ENCODE data around the gene LRBA. TPM values are rescaled to one million over a fixed set of nuclear protein-coding genes. Genes with fewer than 3 reads are reported as not detected.
"Not testable (repeated sequence)": the region's sequence is repeated elsewhere in the genome, so short reads cannot be mapped to it uniquely, and the experiment has no call there.

Gene LRBA
- total RNA-seq, 1 experiment from 2014 or later, result 55.3 TPM

DNA sequence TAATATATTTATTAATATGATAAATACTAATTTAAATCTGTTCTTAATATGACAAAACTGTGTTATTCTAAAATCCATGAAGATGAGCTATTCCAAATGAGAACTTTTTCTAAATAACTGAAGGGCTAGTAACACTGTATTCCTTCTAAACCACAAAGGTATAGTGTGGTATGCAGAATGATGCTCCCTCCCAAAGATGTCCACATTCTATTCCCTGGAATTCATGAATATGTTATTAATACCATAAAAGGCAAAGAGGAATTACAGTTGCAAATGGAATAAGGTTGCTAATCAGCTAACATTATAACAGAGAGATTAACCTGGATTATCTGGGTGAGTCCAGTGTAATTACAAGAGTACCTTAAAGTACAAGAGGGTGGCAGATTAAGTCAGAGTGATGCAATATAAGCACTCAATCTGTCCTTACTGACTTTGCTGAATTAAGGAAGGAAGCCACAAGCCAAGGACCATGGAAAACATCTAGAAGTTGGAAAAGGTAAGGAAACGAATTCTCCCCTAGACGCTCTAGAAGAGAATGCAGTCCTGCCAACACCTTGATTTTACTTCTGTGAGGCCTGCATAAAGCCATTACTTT is 453.8 kb downstream of the LRBA start:
- no peak overlapping the region for H3K23ac ChIP-seq (ENCODE audit: insufficient read length, low read depth, low read length)

DNA sequence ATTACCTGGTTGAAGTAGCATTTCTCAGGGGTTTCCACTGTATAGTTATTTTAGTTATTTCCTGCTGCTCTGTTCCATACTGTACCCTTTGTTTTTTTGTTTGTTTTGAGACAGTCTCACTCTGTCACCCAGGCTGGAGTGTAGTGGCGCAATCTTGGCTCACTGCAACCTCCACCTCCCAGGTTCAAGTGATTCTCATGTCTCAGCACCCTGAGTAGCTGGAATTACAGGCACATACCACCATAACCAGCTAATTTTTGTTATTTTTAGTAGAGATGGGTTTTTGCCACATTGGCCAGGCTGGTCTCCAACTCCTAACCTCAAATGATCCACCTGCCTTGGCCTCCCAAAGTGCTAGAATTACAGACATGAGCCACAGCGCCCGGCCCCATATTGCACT is 457.3 kb downstream of the LRBA start:
- not testable (repeated sequence) for H2BK20ac ChIP-seq (ENCODE audit: low read depth, low read length, poor library complexity, severe bottlenecking); H2BK15ac ChIP-seq (ENCODE audit: low read depth, low read length); H4K91ac ChIP-seq (ENCODE audit: insufficient read length, low read depth, low read length); H3K18ac ChIP-seq (ENCODE audit: insufficient read length, low read depth, low read length); H3K9me3 Mint-ChIP-seq; H3K4me1 ChIP-seq (ENCODE audit: insufficient read depth, low read length); H3K56ac ChIP-seq (ENCODE audit: insufficient read length, low read depth, low read length); H3K27me3 ChIP-seq (ENCODE audit: insufficient read depth, low read length); H3K4me2 ChIP-seq (ENCODE audit: insufficient read depth, insufficient read length, low read length); H3K27ac Mint-ChIP-seq; DNase-seq; H2AFZ ChIP-seq (ENCODE audit: low read length); H4K5ac ChIP-seq (ENCODE audit: insufficient read length, low read depth, low read length); H3K9me3 ChIP-seq (ENCODE audit: control insufficient read depth, low read depth, low read length); H3K9ac ChIP-seq (ENCODE audit: extremely low read depth, insufficient read length, low read length); H3T11ph ChIP-seq (ENCODE audit: low read length); H3K79me1 ChIP-seq (ENCODE audit: insufficient read depth, low read depth, low read length, poor library complexity, severe bottlenecking); H3K79me2 ChIP-seq (ENCODE audit: insufficient read depth, low read length); H3K27ac ChIP-seq (ENCODE audit: insufficient read length, low read depth, low read length); H3K4ac ChIP-seq (ENCODE audit: low read depth, low read length); H2BK5ac ChIP-seq (ENCODE audit: insufficient read length, low read length); H2AK5ac ChIP-seq (ENCODE audit: insufficient read length, low read length); H3K36me3 Mint-ChIP-seq (ENCODE audit: insufficient read depth in 1 of 3, low read depth in 3 of 3); H3K4me1 Mint-ChIP-seq; H3K23me2 ChIP-seq (ENCODE audit: insufficient read length, low read depth, low read length, poor library complexity, severe bottlenecking); H3K14ac ChIP-seq (ENCODE audit: insufficient read depth, low read length); H3K27me3 Mint-ChIP-seq (ENCODE audit: low read depth); H4K8ac ChIP-seq (replicated peaks; ENCODE audit: insufficient read length, low read depth, low read length); H3K4me3 Mint-ChIP-seq; H3K23ac ChIP-seq (ENCODE audit: insufficient read length, low read depth, low read length); H4K20me1 ChIP-seq (ENCODE audit: control insufficient read depth, insufficient read depth, insufficient read length); H2BK12ac ChIP-seq (ENCODE audit: insufficient read length, low read depth, low read length); H2BK120ac ChIP-seq (ENCODE audit: low read depth, low read length, poor library complexity, severe bottlenecking)
- no CpG with 5 or more reads among the region's 3 CpGs for whole genome bisulfite sequencing (ENCODE audit: extremely low coverage, insufficient read length, low lambda C conversion rate)

More for the DNA sequence above, 453.8 kb downstream of the LRBA start:
- H3K56ac ChIP-seq (ENCODE audit: insufficient read length, low read depth, low read length), result no peak overlapping the region
- no peak overlapping the region for H3K4me2 ChIP-seq (ENCODE audit: insufficient read depth, insufficient read length, low read length)
- no peaks in the 10 kb centered on the region for H3K79me1 ChIP-seq (ENCODE audit: insufficient read depth, low read depth, low read length, poor library complexity, severe bottlenecking)
- no peak overlapping the region for H2AK5ac ChIP-seq (ENCODE audit: insufficient read length, low read length)
- no peak overlapping the region for H2AFZ ChIP-seq (ENCODE audit: low read length)
- Mint-ChIP-seq H3K27ac (no peak overlapping the region), H3K4me1 (no peaks in the 10 kb centered on the region), H3K4me3 (no peak overlapping the region), H3K36me3 (ENCODE audit: insufficient read depth in 1 of 3, low read depth in 3 of 3) (peaks cover 7 to 9% (median 8%) of the 10 kb centered on the region in 3 experiments; a peak in 6 of 7 replicates), H3K27me3 (ENCODE audit: low read depth) (no peaks in the 10 kb centered on the region), H3K9me3 (peaks cover 3 to 7% of the 10 kb centered on the region in 2 experiments; a peak in 1 of 5 replicates)
- H4K8ac ChIP-seq (replicated peaks; ENCODE audit: insufficient read length, low read depth, low read length), result no peak overlapping the region
- H4K20me1 ChIP-seq (ENCODE audit: control insufficient read depth, insufficient read depth, insufficient read length), result no peaks in the 10 kb centered on the region
- H3K27me3 ChIP-seq (ENCODE audit: insufficient read depth, low read length), result no peaks in the 10 kb centered on the region
- WGBS (ENCODE audit: extremely low coverage, insufficient read length, low lambda C conversion rate), result no CpG with 5 or more reads among the region's 2 CpGs
- H2BK12ac ChIP-seq (ENCODE audit: insufficient read length, low read depth, low read length), result no peak overlapping the region
- no peak for DNase-seq
- H3K4me1 ChIP-seq (ENCODE audit: insufficient read depth, low read length), result no peaks in the 10 kb centered on the region
- no peak overlapping the region for H2BK120ac ChIP-seq (ENCODE audit: low read depth, low read length, poor library complexity, severe bottlenecking)
- no peak overlapping the region for H2BK5ac ChIP-seq (ENCODE audit: insufficient read length, low read length)
- no peak overlapping the region for H4K91ac ChIP-seq (ENCODE audit: insufficient read length, low read depth, low read length)
- H3K27ac ChIP-seq (ENCODE audit: insufficient read length, low read depth, low read length), result no peak overlapping the region
- H3K4ac ChIP-seq (ENCODE audit: low read depth, low read length), result no peak overlapping the region
- no peak overlapping the region for H4K5ac ChIP-seq (ENCODE audit: insufficient read length, low read depth, low read length)
- no peak overlapping the region for H3K14ac ChIP-seq (ENCODE audit: insufficient read depth, low read length)
- H3K23me2 ChIP-seq (ENCODE audit: insufficient read length, low read depth, low read length, poor library complexity, severe bottlenecking), result no peaks in the 10 kb centered on the region
- H3K79me2 ChIP-seq (ENCODE audit: insufficient read depth, low read length), result no peaks in the 10 kb centered on the region
- no peak for TF ChIP-seq CTCF (conservative IDR thresholded peaks at IDR 0.05)
- H3K18ac ChIP-seq (ENCODE audit: insufficient read length, low read depth, low read length), result no peak overlapping the region
- H2BK20ac ChIP-seq (ENCODE audit: low read depth, low read length, poor library complexity, severe bottlenecking), result no peak overlapping the region
- H3T11ph ChIP-seq (ENCODE audit: low read length), result no peak overlapping the region
- no peak overlapping the region for H2BK15ac ChIP-seq (ENCODE audit: low read depth, low read length)
- H3K9me3 ChIP-seq (ENCODE audit: control insufficient read depth, low read depth, low read length), result no peaks in the 10 kb centered on the region
- no peak overlapping the region for H3K9ac ChIP-seq (ENCODE audit: extremely low read depth, insufficient read length, low read length)
